ENCODE results near the gene CALCR. TPM values are rescaled to one million over a fixed set of nuclear protein-coding genes. Genes with fewer than 3 reads are reported as not detected.
"Not testable (repeated sequence)": the region's sequence is repeated elsewhere in the genome, so short reads cannot be mapped to it uniquely, and the experiment has no call there.

CALCR gene
- 0.08 TPM in 1 of 2 replicates, not detected in the other for total RNA-seq (2014; rRNA removed; shearing (Covaris generic))
- polyA plus RNA-seq (2015; cell fraction: cytosol; rRNA removed), result 0.04 TPM in 1 of 2 replicates, not detected in the other
- polyA plus RNA-seq (2015; cell fraction: nucleus; rRNA removed), result not detected in 2 replicates

DNA sequence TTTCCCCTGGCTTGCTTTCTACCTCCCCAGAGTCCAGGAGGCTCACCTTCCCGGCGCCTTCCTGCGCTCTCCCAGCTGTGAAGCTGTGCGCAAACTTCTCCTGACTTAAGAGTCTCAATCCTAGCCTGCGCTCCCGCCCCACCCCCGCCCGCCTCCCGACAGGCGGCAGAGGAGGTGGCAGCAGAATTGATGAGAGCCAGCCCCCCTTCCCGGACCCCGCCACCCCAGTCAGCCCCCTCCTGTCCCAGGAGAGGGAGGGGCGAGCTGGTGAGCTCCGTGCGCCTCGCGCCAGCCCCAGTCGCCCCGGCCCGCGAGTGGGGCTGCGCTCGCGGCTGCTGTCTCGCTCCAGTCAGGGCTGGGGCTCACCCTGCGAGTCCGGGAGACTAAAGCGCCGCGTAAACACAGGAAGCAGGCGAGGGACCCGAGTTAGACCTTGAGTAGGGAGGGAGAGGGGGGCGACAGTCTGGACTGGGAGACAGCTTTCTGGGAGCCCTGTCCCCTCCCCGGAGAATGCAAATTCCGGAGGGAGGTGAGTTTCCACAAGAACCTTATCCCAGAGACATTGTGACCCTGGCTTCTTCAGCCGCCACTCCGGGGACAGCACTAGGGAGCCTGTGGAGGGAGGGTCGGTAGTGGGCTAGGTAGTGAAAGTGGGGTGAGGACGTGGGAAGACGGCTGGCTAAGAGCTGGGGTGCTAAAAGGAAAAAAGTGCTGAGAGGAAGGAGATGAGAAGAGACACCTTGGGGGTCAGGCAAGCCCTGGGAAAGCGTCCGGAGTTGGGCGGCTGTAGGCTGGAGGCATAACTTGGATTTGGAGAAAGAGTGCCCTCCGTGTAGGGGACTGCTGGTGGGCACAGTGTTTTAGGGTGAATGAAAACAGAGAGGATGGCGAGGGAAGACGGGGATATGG, at the start of gene CALCR:
TSS of gene CALCR (minus strand) at position 79 of the 909 bp plus-strand sequence. CDS start 87,743 bp downstream, outside the sequence.
- in situ Hi-C loops (cut with HindIII; ENCODE audit: low pct_unique_long_range_greater_than_20kb, low sequenced_read_pairs), result no loop called here
- no peak for DNase-seq (ENCODE audit: low read depth, low spot score)

DNA sequence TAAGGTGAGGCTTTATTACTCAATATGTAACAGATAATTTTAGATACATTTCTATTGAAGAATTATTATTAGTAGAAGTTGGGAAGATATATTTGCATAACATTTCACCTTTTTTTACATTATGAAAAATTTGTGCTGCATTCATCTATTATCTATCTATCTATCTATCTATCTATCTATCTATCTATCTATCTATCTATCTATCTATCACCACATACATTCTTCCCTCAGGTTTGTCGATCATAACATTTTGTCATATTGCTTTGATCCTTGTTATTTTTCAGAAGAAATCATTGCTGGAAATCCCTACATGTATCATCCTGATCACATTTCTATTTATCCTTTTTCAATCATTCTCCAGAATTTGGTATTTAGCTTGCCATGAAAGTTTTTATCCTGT, 49.3 kb upstream of the CALCR start:
- no peak for DNase-seq (ENCODE audit: low read depth, low spot score)
- in situ Hi-C loops (cut with HindIII; ENCODE audit: low pct_unique_long_range_greater_than_20kb, low sequenced_read_pairs), result no loop called here

DNA sequence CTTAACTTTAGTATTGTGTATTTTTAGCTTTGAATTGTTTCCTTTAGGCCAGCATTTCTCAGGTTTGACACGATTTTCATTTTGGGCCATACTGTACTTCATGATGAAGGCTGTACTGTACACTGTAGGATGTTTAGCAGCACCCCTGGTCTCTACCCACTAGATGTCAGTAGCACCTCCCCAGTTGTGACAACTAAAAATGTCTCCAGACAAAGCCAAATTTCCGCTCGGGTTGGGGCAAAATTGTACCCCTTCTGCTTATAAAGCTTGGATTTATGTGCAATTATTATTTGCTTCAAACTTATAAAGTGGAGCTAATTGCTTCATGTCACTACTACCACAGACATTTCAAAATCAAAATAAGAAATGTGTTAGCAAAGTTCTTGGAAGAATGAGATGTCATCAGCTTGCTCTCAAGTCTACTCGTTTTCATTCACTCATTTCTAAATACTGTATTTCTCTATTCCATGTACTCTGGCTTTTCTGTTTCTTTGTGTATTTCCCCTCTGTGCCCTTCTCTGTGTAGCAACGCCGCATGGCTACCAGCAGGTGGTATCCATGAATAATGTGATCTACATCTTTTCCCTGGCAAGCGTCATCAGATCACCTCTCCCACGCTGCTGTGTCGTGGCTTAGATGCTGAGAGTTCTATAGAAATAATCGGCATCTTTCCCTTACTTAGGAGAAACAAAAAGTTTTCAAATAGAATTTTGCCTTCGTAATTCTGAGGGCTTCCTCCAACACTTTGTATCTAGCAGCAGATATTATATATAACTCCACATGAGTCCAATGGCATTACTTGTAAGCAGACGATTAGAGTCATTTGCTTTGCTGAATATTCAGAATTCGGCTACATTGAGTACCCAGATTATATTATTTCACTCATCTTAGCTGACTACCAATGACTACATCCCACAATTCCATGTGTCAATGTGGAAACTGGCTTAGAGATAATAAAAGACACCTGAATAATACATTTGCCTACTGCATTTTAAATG, 47.8 kb upstream of the CALCR start:
- in situ Hi-C loops (cut with HindIII; ENCODE audit: low pct_unique_long_range_greater_than_20kb, low sequenced_read_pairs), result no loop called here
- DNase-seq (ENCODE audit: low read depth, low spot score), result peak; percentile 84

DNA sequence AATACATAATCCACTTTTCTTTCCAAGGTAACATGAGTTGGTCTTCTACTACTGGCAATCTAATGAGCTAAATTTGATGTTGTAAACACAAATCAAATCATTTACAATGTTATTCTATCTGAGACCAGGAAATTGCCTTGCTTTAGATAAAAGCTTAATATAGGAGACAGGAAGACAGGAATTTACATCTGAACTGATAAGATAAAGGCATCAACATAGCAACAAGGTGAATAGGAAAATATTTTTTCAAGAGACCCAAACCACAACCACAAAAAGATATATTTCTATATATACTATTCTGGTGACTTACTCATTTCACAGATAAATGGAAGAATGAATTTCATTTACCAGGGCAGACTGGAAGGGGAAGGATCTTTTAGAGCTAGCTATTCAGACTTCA, 46.3 kb upstream of the CALCR start:
- in situ Hi-C loops (cut with HindIII; ENCODE audit: low pct_unique_long_range_greater_than_20kb, low sequenced_read_pairs), result no loop called here
- no peak for DNase-seq (ENCODE audit: low read depth, low spot score)

DNA sequence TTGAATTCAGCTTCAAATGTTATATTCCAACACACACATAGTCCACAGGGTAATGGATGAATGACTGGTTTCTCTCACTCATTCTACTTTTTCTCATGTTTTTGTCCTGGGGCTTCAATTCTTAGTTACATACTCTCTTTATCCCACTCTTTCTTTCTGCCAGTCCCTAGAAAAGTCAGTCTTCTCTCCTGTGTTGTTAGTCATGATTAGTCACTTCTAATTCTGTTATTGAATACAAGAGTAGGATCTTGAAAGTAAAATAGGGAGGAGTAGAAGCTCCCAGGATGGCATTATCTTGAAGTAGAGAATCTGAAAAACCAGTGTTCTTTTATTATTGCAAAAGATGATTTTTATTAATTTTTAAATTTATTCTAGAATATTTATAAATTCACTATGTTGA, 45.5 kb upstream of the CALCR start:
- in situ Hi-C loops (cut with HindIII; ENCODE audit: low pct_unique_long_range_greater_than_20kb, low sequenced_read_pairs), result no loop called here
- no peak for DNase-seq (ENCODE audit: low read depth, low spot score)

DNA sequence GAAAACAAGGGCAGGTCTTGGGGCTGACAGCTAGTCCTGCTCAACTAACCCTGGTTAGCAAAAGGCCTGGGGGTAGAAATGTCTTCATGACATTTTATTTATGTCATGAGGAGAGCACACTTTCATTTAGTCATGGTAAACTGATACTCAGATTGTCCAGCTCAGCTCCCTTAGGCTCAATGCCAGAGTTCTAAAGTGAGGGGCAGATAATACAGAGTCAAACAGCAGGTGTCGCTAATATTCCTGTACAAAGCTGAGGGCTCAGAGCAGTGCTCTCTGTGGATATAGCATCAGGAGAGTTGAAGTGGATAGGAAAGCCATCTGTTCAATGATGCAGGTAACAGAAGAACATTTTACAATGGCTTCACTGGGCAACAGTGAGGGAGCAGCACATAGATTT, 26.8 kb upstream of the CALCR start:
- in situ Hi-C loops (cut with HindIII; ENCODE audit: low pct_unique_long_range_greater_than_20kb, low sequenced_read_pairs), result no loop called here
- peak; percentile 81 for DNase-seq (ENCODE audit: low read depth, low spot score)

DNA sequence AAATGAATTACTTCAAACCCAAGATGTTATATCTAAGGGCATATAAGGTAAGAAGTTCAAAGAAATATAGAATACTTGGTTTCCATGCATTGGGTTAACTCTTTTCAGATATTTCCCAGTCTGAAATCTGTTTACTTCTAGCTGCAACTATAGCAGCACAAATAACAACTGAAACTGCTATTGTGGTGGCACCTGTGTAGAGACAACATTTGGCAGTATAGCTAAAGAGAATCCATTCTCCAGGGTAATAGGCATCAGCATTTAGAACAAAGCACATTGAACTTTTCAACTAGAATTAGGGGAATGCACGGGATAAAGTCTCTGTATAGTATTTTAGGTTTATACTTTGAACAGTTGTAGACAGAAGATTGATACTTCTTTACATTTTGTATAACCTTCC, 19.7 kb upstream of the CALCR start:
- DNase-seq (ENCODE audit: low read depth, low spot score), result no peak

DNA sequence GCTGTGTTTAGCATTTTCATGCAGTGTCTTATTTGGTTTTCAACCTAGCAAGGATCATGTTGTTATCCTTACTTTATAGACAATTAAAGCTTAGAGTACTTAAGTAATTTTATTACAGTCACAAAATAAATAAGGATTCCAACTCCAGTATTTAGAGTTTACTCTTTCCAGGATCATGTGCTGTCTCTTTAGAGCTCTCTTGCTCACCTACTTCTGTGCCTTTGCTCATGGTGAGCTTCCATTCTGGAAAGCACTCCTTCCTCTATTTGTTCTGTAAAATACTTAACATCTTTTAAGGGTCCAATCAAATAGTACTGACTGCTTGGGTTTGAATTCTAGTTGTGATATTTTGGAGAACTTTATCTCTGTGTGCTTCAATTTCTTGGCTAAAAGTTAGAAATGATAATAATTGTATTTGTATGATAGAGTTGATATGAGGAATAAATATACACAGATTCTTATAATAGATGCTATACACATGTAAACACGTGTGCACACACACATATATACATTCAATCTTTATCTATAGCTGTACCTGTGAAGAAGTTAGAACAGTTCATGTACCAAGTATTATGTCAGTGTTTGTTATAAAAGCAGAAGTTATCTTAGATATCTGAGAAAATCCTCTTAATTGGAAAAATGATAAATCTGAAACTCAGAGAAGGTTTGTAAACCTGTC, 18.2 kb upstream of the CALCR start:
- in situ Hi-C loops (cut with HindIII; ENCODE audit: low pct_unique_long_range_greater_than_20kb, low sequenced_read_pairs), result no loop called here

More for the DNA sequence above, 19.7 kb upstream of the CALCR start:
- in situ Hi-C loops (cut with HindIII; ENCODE audit: low pct_unique_long_range_greater_than_20kb, low sequenced_read_pairs), result no loop called here

DNA sequence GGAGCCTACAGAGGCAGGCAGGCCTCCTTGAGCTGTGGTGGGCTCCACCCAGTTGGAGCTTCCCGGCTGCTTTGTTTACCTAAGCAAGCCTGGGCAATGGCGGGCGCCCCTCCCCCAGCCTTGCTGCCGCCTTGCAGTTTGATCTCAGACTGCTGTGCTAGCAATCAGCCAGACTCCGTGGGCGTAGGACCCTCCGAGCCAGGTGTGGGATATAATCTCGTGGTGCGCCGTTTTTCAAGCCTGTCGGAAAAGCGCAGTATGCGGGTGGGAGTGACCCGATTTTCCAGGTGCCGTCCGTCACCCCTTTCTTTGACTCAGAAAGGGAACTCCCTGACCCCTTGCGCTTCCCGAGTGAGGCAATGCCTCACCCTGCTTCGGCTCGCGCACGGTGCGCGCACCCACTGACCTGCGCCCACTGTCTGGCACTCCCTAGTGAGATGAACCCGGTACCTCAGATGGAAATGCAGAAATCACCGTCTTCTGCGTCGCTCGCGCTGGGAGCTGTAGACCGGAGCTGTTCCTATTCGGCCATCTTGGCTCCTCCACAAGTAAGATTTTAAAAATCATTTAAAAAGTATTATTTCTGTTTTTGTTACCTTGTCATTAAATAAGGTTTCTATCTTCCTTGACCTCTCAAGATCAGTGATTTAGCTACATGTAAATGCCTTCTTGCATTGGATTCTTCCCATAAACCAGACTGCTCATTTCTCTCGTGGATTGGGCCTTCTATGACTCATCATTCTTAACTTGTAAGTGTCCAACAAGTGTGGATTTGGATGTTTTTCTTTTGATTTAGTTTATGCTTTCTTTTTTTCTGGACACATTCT, 16.9 kb upstream of the CALCR start:
- DNase-seq (ENCODE audit: low read depth, low spot score); in situ Hi-C loops (cut with HindIII; ENCODE audit: low pct_unique_long_range_greater_than_20kb, low sequenced_read_pairs): not testable (repeated sequence)

More for the DNA sequence above, 18.2 kb upstream of the CALCR start:
- no peak for DNase-seq (ENCODE audit: low read depth, low spot score)

DNA sequence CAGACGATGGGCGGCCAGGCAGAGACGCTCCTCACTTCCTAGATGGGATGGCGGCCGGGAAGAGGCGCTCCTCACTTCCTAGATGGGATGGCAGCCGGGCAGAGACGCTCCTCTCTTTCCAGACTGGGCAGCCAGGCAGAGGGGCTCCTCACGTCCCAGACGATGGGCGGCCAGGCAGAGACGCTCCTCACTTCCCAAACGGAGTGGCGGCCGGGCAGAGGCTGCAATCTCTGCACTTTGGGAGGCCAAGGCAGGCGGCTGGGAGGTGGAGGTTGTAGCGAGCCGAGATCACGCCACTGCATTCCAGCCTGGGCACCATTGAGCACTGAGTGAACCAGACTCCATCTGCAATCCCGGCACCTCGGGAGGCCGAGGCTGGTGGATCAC, 11.9 kb upstream of the CALCR start:
- DNase-seq (ENCODE audit: low read depth, low spot score); in situ Hi-C loops (cut with HindIII; ENCODE audit: low pct_unique_long_range_greater_than_20kb, low sequenced_read_pairs): not testable (repeated sequence)

DNA sequence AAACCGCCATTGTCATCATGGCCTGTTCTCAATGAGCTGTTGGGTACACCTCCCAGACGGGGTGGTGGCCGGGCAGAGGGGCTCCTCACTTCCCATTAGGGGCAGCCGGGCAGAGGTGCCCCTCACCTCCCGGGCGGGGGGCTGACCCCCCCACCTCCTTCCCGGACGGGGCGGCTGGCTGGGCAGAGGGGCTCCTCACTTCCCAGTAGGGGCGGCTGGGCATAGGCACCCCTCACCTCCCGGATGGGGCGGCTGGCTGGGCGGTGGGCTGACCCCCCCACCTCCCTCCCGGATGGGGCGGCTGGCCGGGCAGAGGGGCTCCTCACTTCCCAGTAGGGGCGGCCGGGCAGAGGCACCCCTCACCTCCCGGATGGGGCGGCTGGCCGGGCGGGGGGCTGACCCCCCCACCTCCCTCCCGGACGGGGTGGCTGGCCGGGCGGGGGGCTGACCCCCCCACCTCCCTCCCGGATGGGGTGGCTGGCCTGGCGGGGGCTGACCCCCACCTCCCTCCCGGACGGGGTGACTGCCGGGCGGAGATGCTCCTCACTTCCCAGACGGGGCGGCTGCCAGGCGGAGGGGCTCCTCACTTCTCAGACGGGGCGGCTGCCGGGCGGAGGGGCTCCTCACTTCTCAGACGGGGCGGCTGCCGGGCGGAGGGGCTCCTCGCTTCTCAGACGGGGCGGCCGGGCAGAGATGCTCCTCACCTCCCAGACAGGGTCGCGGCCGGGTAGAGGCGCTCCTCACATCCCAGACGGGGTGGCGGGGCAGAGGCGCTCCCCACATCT, 11.4 kb upstream of the CALCR start:
- in situ Hi-C loops (cut with HindIII; ENCODE audit: low pct_unique_long_range_greater_than_20kb, low sequenced_read_pairs); DNase-seq (ENCODE audit: low read depth, low spot score): not testable (repeated sequence)

DNA sequence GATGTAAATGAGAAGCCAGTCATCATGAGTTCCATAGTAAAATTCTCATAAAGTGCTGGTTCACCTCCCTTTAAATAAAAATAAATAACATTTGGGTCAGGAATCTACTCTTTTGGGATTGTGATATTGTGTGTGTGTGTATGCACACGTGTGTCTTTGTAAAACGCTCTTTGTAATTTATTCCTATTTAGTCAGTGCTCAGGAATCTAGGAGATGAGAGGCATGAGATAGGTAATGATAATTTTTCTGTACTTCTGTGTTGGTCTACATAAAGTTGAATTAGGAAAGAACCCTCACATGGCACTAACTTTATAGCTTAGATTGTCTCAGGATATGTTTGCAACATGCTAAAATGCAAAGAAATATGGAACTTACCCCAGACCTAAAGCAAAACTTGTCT, 4.9 kb upstream of the CALCR start:
- no peak for DNase-seq (ENCODE audit: low read depth, low spot score)
- in situ Hi-C loops (cut with HindIII; ENCODE audit: low pct_unique_long_range_greater_than_20kb, low sequenced_read_pairs), result no loop called here

DNA sequence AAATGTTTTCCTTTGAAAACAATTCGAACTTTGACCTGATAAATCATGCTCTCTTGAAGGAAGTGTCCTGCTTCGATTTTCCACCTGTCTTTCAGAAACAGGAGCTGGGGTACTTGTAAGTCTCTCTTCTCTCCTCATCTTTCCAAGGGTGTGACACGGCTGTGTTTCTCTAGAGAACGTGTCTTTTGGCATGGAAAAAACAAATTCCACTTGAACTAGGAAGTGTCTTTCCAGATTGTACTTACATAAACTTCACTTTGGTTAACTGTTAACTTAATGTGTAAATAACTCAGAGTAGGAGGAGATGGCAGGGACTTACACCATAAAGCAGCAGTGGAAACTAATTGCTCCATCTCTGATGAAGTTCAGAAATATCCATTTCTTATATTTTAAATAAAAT, 4.2 kb upstream of the CALCR start:
- DNase-seq (ENCODE audit: low read depth, low spot score), result no peak
- in situ Hi-C loops (cut with HindIII; ENCODE audit: low pct_unique_long_range_greater_than_20kb, low sequenced_read_pairs), result no loop called here

DNA sequence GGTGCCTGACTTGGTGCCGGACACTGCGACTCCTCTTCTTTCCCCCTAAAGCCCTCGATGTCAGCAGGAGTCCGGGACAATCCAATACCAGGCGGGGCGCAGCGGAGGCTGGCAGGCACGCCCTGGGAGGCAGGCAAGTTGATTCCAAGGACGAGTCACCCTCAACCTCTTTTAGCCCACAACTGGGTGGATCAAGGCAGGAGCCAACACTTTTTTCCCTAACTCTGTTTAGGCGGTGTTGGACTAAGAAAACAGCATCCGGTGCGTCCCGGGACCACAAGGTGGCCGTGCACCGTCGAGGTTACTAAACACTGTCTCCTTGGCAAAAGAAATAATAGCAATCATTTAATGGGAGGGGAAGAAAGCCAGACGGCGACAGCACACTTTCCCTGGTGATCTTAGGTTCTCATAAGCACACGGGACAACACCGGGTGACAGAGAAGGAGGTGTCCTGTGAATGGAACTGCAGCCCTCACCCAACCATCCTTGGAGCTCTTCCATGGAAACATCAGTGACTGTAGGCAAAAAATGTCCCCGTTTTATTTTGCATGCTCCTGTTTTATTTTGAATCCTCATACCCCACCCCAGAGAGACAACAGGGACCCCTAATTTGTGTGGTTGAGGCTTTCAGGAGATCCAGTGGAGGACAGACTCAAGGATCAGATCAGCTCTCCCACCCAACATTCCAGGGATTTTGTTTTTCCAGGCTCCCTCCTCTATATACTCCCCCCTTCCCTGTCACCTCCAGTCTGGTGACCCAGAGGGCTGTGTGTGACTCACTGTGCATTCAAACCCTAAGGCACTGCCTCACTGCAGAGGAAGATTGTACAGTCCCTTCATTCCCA, 1.3 kb upstream of the CALCR start:
- DNase-seq (ENCODE audit: low read depth, low spot score), result peak; percentile 49
- in situ Hi-C loops (cut with HindIII; ENCODE audit: low pct_unique_long_range_greater_than_20kb, low sequenced_read_pairs), result no loop called here

DNA sequence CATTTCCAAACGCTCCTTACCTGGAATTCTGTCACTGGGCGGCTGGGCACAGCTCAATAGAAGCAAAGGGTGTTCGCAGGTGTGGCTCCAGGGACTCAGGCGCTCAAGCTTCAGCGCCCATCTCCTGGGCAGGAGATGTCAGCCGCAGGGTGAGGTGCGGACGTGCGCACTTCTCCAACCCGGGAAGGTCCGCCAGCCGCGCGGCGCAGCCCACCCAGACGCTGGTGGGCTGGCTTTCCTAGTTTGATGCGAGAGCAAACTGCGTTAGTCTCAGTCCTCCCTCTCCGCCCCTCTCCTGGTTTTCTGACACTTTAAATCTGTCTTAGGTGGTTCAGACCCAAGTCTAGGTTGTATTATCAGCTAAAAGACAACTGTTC, 267 bp downstream of the CALCR start:
- in situ Hi-C loops (cut with HindIII; ENCODE audit: low pct_unique_long_range_greater_than_20kb, low sequenced_read_pairs), result no loop called here
- no peak for DNase-seq (ENCODE audit: low read depth, low spot score)

All from SK-MEL-5 (cell line).